H1 (cell line): ENCODE data around the gene HSPA2. TPM values are rescaled to one million over a fixed set of nuclear protein-coding genes. Genes with fewer than 3 reads are reported as not detected.

Source experiments
- polyA plus RNA-seq, 7 experiments: library from polyadenylated mRNA; depleted of rRNA in 3 of 7; stranded (reverse) in 5 of 7; unstranded in 2 of 7; fragments of >200 nt in 5 of 7; fragments of 200-250 nt in 2 of 7; gene quantifications; 1 replicate in 5 of 7; 2 replicates in 1 of 7; 4 replicates in 1 of 7; pipeline versions ENCODE4 v1.2.1 to v1.2.3, GENCODE V29; 2011 to 2013; ENCODE audit warnings: missing spikeins in 2 of 7, mixed read lengths in 2 of 7
- small RNA-seq: library from polyadenylated mRNA; stranded (forward); fragments of <200 nt; extraction: miRNeasy Mini kit (QIAGEN cat#:217004); gene quantifications from one replicate; pipeline ENCODE3, GENCODE V24; 2013; ENCODE audit not compliant: insufficient read depth
- total RNA-seq: library from RNA; stranded (reverse); fragmentation: NEBNext Ultra II Directional; extraction: Animal tissue kit (Norgen Biotek cat#: 25700); gene quantifications from 2 replicates; pipeline ENCODE4 v1.2.1, GENCODE V29; 2021

The HSPA2 gene
- total and polyA plus RNA-seq, 2 of the 8 experiments (the other 6 are each of a cell fraction or from before 2014, with no cell fraction given), result 30.5 to 82.9 TPM

Small RNA genes within 50 kb of the gene (small RNA-seq; reads per million reads assigned to genes)
- gene AL049869.4, result not detected

Other genes with a start within 250 kb of the HSPA2 start
- 0.19 and 0.52 TPM in 2 replicates for gene ESR2, start 246.4 kb upstream of the HSPA2 start, total RNA-seq
- gene ESR2, start 246.4 kb upstream of the HSPA2 start, polyA plus RNA-seq (2011; rRNA removed), result 0.22 and 0.23 TPM in 2 replicates
- 302 and 332 TPM in 2 replicates for gene MTHFD1, start 152.4 kb upstream of the HSPA2 start, total RNA-seq
- 79.1 and 79.7 TPM in 2 replicates for gene MTHFD1, start 152.4 kb upstream of the HSPA2 start, polyA plus RNA-seq (2011; rRNA removed)
- gene AKAP5, start 75.2 kb upstream of the HSPA2 start, total RNA-seq, result 3.5 and 3.8 TPM in 2 replicates
- gene AKAP5, start 75.2 kb upstream of the HSPA2 start, polyA plus RNA-seq (2011; rRNA removed), result 0.36 and 0.50 TPM in 2 replicates
- 11.4 and 11.5 TPM in 2 replicates for gene ZBTB25, start 36.9 kb upstream of the HSPA2 start, total RNA-seq
- 4.9 and 5.4 TPM in 2 replicates for gene ZBTB25, start 36.9 kb upstream of the HSPA2 start, polyA plus RNA-seq (2011; rRNA removed)
- gene ZBTB1, start 36.0 kb upstream of the HSPA2 start, total RNA-seq, result 27.5 and 27.9 TPM in 2 replicates
- 11.6 and 13.6 TPM in 2 replicates for gene ZBTB1, start 36.0 kb upstream of the HSPA2 start, polyA plus RNA-seq (2011; rRNA removed)
- gene PPP1R36, start 9.2 kb downstream of the HSPA2 start, total RNA-seq, result 0.61 and 0.93 TPM in 2 replicates
- gene PPP1R36, start 9.2 kb downstream of the HSPA2 start, polyA plus RNA-seq (2011; rRNA removed), result 0.25 and 0.39 TPM in 2 replicates
- gene PLEKHG3, start 163.7 kb downstream of the HSPA2 start, total RNA-seq, result 89.1 and 90.6 TPM in 2 replicates
- 43.4 and 52.2 TPM in 2 replicates for gene PLEKHG3, start 163.7 kb downstream of the HSPA2 start, polyA plus RNA-seq (2011; rRNA removed)